ENCODE measurements around the gene GPN2. TPM values are rescaled to one million over a fixed set of nuclear protein-coding genes. Genes with fewer than 3 reads are reported as not detected.

GPN2 gene
- polyA plus RNA-seq, 1 experiment, result 28.7 TPM

DNA sequence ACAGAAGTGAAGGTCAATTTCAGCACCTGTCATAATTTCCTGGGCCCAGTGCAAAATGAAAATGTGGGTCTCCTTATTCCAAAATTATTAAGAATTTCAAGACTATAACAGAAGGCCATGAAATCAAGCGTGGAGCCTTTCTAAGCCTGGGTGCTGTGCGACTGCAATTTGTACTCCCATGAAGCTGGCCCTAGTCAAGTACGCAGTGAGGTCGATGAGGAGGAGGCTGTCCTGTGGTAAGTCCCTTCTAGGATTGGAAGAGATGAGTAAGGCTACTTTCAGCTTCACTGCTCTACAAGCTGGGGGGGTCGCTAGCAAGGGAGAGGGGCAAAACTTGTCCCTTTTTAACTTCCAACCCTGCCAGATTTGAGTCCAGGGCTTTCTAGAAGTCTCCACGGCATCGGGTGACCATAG, 31.1 kb upstream of the GPN2 start:
- Histone ChIP-seq H3K4me3 (ENCODE audit: low read depth, low read length) (peak overlapping the region; percentile 54), H3K9me3 (ENCODE audit: control insufficient read depth, insufficient read depth, low read length) (peaks cover 3% of the 10 kb centered on the region; the same call in 1 of the 2 replicates), H3K27me3 (ENCODE audit: control insufficient read depth, insufficient read depth, low read length) (no peaks in the 10 kb centered on the region), H3K27ac (ENCODE audit: low read depth, low read length) (peak overlapping the region; percentile 31)
- ChIA-PET CTCF (no interaction called here), POLR2A (interaction anchor here (1.2 kb wide), 1 partner anchor 41 kb away, joined by 4 read pairs; no protein-coding TSS in a partner anchor)
- TF ChIP-seq, protein P1, sequence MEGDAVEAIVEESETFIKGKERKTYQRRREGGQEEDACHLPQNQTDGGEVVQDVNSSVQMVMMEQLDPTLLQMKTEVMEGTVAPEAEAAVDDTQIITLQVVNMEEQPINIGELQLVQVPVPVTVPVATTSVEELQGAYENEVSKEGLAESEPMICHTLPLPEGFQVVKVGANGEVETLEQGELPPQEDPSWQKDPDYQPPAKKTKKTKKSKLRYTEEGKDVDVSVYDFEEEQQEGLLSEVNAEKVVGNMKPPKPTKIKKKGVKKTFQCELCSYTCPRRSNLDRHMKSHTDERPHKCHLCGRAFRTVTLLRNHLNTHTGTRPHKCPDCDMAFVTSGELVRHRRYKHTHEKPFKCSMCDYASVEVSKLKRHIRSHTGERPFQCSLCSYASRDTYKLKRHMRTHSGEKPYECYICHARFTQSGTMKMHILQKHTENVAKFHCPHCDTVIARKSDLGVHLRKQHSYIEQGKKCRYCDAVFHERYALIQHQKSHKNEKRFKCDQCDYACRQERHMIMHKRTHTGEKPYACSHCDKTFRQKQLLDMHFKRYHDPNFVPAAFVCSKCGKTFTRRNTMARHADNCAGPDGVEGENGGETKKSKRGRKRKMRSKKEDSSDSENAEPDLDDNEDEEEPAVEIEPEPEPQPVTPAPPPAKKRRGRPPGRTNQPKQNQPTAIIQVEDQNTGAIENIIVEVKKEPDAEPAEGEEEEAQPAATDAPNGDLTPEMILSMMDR (IDR thresholded peaks at IDR 0.05; ENCODE audit: low read depth, low read length), result no peak
- DNase-seq (ENCODE audit: low read depth, low spot score), result no peak

DNA sequence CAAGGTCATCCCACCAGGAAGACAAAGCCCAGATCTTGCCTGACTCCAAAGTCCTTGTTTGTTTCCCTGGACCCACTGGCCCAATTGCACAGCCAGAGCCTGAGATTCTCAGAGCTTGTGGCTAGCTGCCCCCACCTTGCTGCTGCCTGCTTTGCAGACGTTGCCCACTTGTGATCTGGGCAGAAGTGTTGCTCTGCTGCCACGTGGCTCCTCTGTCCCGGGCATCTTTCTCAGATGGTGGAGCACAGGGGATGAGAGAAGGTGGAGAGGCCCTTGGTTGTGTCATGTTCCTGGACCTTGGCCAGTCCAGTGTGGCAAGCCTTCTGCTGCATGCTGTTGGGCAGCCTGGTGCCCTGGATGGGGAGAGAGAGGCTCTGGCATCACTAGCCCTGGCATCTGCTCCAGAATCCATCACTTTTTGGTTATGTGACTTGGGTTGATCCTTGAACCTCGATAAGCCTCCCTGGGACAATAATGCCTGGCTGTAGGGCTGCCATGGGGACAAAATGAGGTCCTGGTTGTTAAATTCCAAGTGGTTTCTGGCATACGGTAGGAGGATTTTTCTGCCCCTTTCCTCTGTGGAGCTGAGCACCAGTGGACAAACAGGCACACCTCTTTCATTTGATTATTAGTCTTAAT, 25.2 kb upstream of the GPN2 start:
- H3K27me3 ChIP-seq (ENCODE audit: control insufficient read depth, insufficient read depth, low read length), result peaks cover 8% of the 10 kb centered on the region
- TF ChIP-seq, protein P1 (IDR thresholded peaks at IDR 0.05; ENCODE audit: low read depth, low read length), result no peak
- ChIA-PET POLR2A (no interaction called here), CTCF (no interaction called here)
- no peak overlapping the region for H3K4me3 ChIP-seq (ENCODE audit: low read depth, low read length)
- DNase-seq (ENCODE audit: low read depth, low spot score), result no peak
- H3K9me3 ChIP-seq (ENCODE audit: control insufficient read depth, insufficient read depth, low read length), result no peaks in the 10 kb centered on the region
- H3K27ac ChIP-seq (ENCODE audit: low read depth, low read length), result no peak overlapping the region

- H3K27ac ChIP-seq (ENCODE audit: low read depth, low read length), result no peak within 1 kb of the TSS
- H3K9me3 ChIP-seq (ENCODE audit: control insufficient read depth, insufficient read depth, low read length), result no peaks in the 10 kb centered on the region
- TF ChIP-seq, protein P1 (IDR thresholded peaks at IDR 0.05; ENCODE audit: low read depth, low read length), result no peak
- CTCF ChIA-PET, result no interaction called here
- no peak for DNase-seq (ENCODE audit: low read depth, low spot score)
- H3K4me3 ChIP-seq (ENCODE audit: low read depth, low read length), result no peak within 1 kb of the TSS
- POLR2A ChIA-PET, result no interaction called here
- peaks cover 8% of the 10 kb centered on the region for H3K27me3 ChIP-seq (ENCODE audit: control insufficient read depth, insufficient read depth, low read length)
These were observed 23.9 kb upstream of the GPN2 start, which contains the start of gene NR0B2 for GRCh38 chr1:26913754-26914619. TSS of gene NR0B2 (minus strand) at chr1:26913975. CDS start at chr1:26913940, 35 bp downstream.

- peaks cover 8% of the 10 kb centered on the region for H3K27me3 ChIP-seq (ENCODE audit: control insufficient read depth, insufficient read depth, low read length)
- H3K9me3 ChIP-seq (ENCODE audit: control insufficient read depth, insufficient read depth, low read length), result no peaks in the 10 kb centered on the region
- POLR2A ChIA-PET, result interaction anchor here (0.6 kb wide), 1 partner anchor 130 kb away, joined by 3 read pairs; no protein-coding TSS in a partner anchor
- H3K4me3 ChIP-seq (ENCODE audit: low read depth, low read length), result no peak overlapping the region
- CTCF ChIA-PET, result no interaction called here
- H3K27ac ChIP-seq (ENCODE audit: low read depth, low read length), result no peak overlapping the region
- DNase-seq (ENCODE audit: low read depth, low spot score), result no peak
- TF ChIP-seq, protein P1 (IDR thresholded peaks at IDR 0.05; ENCODE audit: low read depth, low read length), result no peak
These were observed 23.3 kb upstream of the GPN2 start for GRCh38 chr1:26913389-26913753.

- Histone ChIP-seq H3K4me3 (ENCODE audit: low read depth, low read length) (no peak overlapping the region), H3K27me3 (ENCODE audit: control insufficient read depth, insufficient read depth, low read length) (peaks cover 8% of the 10 kb centered on the region), H3K9me3 (ENCODE audit: control insufficient read depth, insufficient read depth, low read length) (no peaks in the 10 kb centered on the region), H3K27ac (ENCODE audit: low read depth, low read length) (no peak overlapping the region)
- ChIA-PET CTCF (no interaction called here), POLR2A (no interaction called here)
- DNase-seq (ENCODE audit: low read depth, low spot score), result no peak
- TF ChIP-seq, protein P1 (IDR thresholded peaks at IDR 0.05; ENCODE audit: low read depth, low read length), result no peak
These were observed 22.0 kb upstream of the GPN2 start for GRCh38 chr1:26912147-26912490.
